WTC11 (cell line): Measurements from ENCODE around the gene FDPS. TPM values are rescaled to one million over a fixed set of nuclear protein-coding genes. Genes with fewer than 3 reads are reported as not detected.

Experiments
- ATAC-seq: fragments of 200-7000 bp; cut with Tn5 transposase; 2 replicates; pipeline ENCODE4 v1.10.0; 2021; ENCODE audit warnings: mild to moderate bottlenecking, moderate library complexity
- CTCF ChIA-PET: fragments of 300-600 bp; sonication (Branson Sonifier 250); formaldehyde crosslinking; loops from one replicate; lab custom pipeline; 2021; ENCODE audit warnings: antibody characterized with exemption; lab: Charles Lee
- POLR2A ChIA-PET: fragments of 350-600 bp; sonication (Branson Sonifier 250); formaldehyde crosslinking; loops from one replicate; lab custom pipeline; 2021; ENCODE audit warnings: antibody characterized with exemption; lab: Charles Lee
- DNase-seq: peaks from one replicate; pipeline ENCODE4 v3.0.0; 2021; ENCODE audit warnings: low spot score
- H3K27ac Mint-ChIP-seq: 2 replicates; pipeline ENCODE4 v1.8.0; 2021; ENCODE audit warnings: mixed read lengths
- H3K27me3 Mint-ChIP-seq: 2 replicates; pipeline ENCODE4 v1.8.0; 2021; ENCODE audit warnings: low read depth, mild to moderate bottlenecking, moderate library complexity, mixed read lengths
- H3K36me3 Mint-ChIP-seq: 2 replicates; pipeline ENCODE4 v1.8.0; 2021; ENCODE audit warnings: mixed read lengths
- H3K4me1 Mint-ChIP-seq: 2 replicates; pipeline ENCODE4 v1.8.0; 2022; ENCODE audit warnings: mixed read lengths
- H3K4me3 Mint-ChIP-seq: 2 replicates; pipeline ENCODE4 v1.8.0; 2021; ENCODE audit warnings: mild to moderate bottlenecking, moderate library complexity, mixed read lengths
- H3K9me3 Mint-ChIP-seq: 2 replicates; pipeline ENCODE4 v1.8.0; 2021; ENCODE audit warnings: mixed read lengths
- CBFB ChIP-seq: sonication (generic); formaldehyde crosslinking; IDR thresholded peaks from 2 replicates; pipeline ENCODE4 v1.8.1; 2022; ENCODE audit warnings: mild to moderate bottlenecking, low read depth, missing genetic modification reagents
- CREM ChIP-seq: sonication (generic); formaldehyde crosslinking; IDR thresholded peaks from 2 replicates; pipeline ENCODE4 v1.8.1; 2022; ENCODE audit warnings: mild to moderate bottlenecking, missing genetic modification reagents, moderate library complexity
- EMX1 ChIP-seq: fragments of 250-450 bp; sonication (Bioruptor Pico); IDR thresholded peaks from 2 replicates; pipeline ENCODE4 v1.8.0; 2021; ENCODE audit warnings: mild to moderate bottlenecking
- ESRRA ChIP-seq: sonication (generic); formaldehyde crosslinking; IDR thresholded peaks from 2 replicates; pipeline ENCODE4 v1.8.1; 2022; ENCODE audit warnings: mild to moderate bottlenecking, missing genetic modification reagents, borderline replicate concordance
- ETV6 ChIP-seq: sonication (generic); formaldehyde crosslinking; IDR thresholded peaks from 2 replicates; pipeline ENCODE4 v1.8.1; 2022; ENCODE audit warnings: mild to moderate bottlenecking, missing genetic modification reagents
- FOXK1 ChIP-seq: sonication (generic); formaldehyde crosslinking; IDR thresholded peaks from 2 replicates; pipeline ENCODE4 v1.8.0; 2022; ENCODE audit warnings: mild to moderate bottlenecking, moderate library complexity, missing genetic modification reagents
- FOXP1 ChIP-seq: sonication (generic); formaldehyde crosslinking; IDR thresholded peaks from 2 replicates; pipeline ENCODE4 v1.8.0; 2022; ENCODE audit warnings: missing genetic modification reagents, mild to moderate bottlenecking, moderate library complexity, borderline replicate concordance
- FOXP4 ChIP-seq: sonication (generic); formaldehyde crosslinking; IDR thresholded peaks from 2 replicates; pipeline ENCODE4 v1.8.0; 2022; ENCODE audit warnings: mild to moderate bottlenecking, missing genetic modification reagents
- HMGXB4 ChIP-seq: sonication (generic); formaldehyde crosslinking; IDR thresholded peaks from 2 replicates; pipeline ENCODE4 v1.8.1; 2023; ENCODE audit warnings: mild to moderate bottlenecking, moderate library complexity, missing genetic modification reagents
- MAX ChIP-seq: sonication (generic); formaldehyde crosslinking; IDR thresholded peaks from 2 replicates; pipeline ENCODE4 v1.8.0; 2022; ENCODE audit warnings: mild to moderate bottlenecking, missing genetic modification reagents
- MYBL2 ChIP-seq: sonication (generic); formaldehyde crosslinking; IDR thresholded peaks from 2 replicates; pipeline ENCODE4 v1.8.1; 2023; ENCODE audit warnings: mild to moderate bottlenecking, moderate library complexity, missing genetic modification reagents
- NFATC4 ChIP-seq: fragments of 250-450 bp; sonication (Bioruptor Pico); IDR thresholded peaks from 2 replicates; pipeline ENCODE4 v1.9.0; 2021; ENCODE audit warnings: mild to moderate bottlenecking
- NFE2L1 ChIP-seq: sonication (generic); formaldehyde crosslinking; IDR thresholded peaks from 2 replicates; pipeline ENCODE4 v1.8.1; 2023; ENCODE audit warnings: missing genetic modification reagents
- NR3C1 ChIP-seq: sonication (generic); formaldehyde crosslinking; conservative IDR thresholded peaks from 2 replicates; pipeline ENCODE4 v1.8.1; 2023; ENCODE audit warnings: low read depth, mild to moderate bottlenecking, missing genetic modification reagents
- PRDM15 ChIP-seq: sonication (generic); formaldehyde crosslinking; IDR thresholded peaks from 2 replicates; pipeline ENCODE4 v1.8.0; 2022; ENCODE audit warnings: missing genetic modification reagents
- TEAD1 ChIP-seq: sonication (generic); formaldehyde crosslinking; IDR thresholded peaks from 2 replicates; pipeline ENCODE4 v1.8.0; 2022; ENCODE audit warnings: mild to moderate bottlenecking, missing genetic modification reagents
- TEAD4 ChIP-seq: sonication (generic); formaldehyde crosslinking; IDR thresholded peaks from 2 replicates; pipeline ENCODE4 v1.8.0; 2022; ENCODE audit warnings: mild to moderate bottlenecking, missing genetic modification reagents
- USF2 ChIP-seq: sonication (generic); formaldehyde crosslinking; IDR thresholded peaks from 2 replicates; pipeline ENCODE4 v1.8.1; 2023; ENCODE audit warnings: mild to moderate bottlenecking, missing genetic modification reagents, moderate library complexity
- ZMAT4 ChIP-seq: fragments of 250-450 bp; sonication (Bioruptor Pico); IDR thresholded peaks from 2 replicates; pipeline ENCODE4 v1.9.0; 2021; ENCODE audit warnings: mild to moderate bottlenecking
- ZNF121 ChIP-seq: sonication (generic); formaldehyde crosslinking; IDR thresholded peaks from 2 replicates; pipeline ENCODE4 v1.8.0; 2023; ENCODE audit warnings: missing genetic modification reagents
- ZNF232 ChIP-seq: sonication (generic); formaldehyde crosslinking; IDR thresholded peaks from 2 replicates; pipeline ENCODE4 v1.8.0; 2022; ENCODE audit warnings: mild to moderate bottlenecking, missing genetic modification reagents
- total RNA-seq: library from RNA; stranded (reverse); gene quantifications from 3 replicates; pipeline ENCODE4 v1.2.3, GENCODE V29; 2021

Gene FDPS
- total RNA-seq, 1 experiment from 2014 or later = 354 TPM

- peak; percentile 10 for ATAC-seq
- H3K4me1 Mint-ChIP-seq = peaks cover 27% of the 10 kb centered on the region
- H3K9me3 Mint-ChIP-seq = no peaks in the 10 kb centered on the region
- H3K27me3 Mint-ChIP-seq = peaks cover 18% of the 10 kb centered on the region
- peak overlapping the region; percentile 89 for H3K4me3 Mint-ChIP-seq
- TF ChIP-seq CBFB (CRISPR knock-in tag) = no peak
- peak; percentile 55; the same call in 1 of the 2 replicates for TF ChIP-seq CREM
- TF ChIP-seq EMX1 (CRISPR knock-in tag) = 0 out of 2 replicates have a peak, but pooled peaks have one; percentile 32
- peak; percentile 77; the same call in 1 of the 2 replicates for TF ChIP-seq HMGXB4 (CRISPR knock-in tag)
- DNase-seq = no peak
- H3K27ac Mint-ChIP-seq = peak overlapping the region; percentile 93
- ChIA-PET POLR2A (interaction anchor here (0.5 to 2.6 kb wide), 13 partner anchors 9 to 703 kb away, joined by 3 to 13 read pairs (median 4); partner anchors contain the start of genes RUSC1 and SCAMP3), CTCF (interaction anchor here (0.6 to 4.1 kb wide), 15 partner anchors 17 to 979 kb away, joined by 3 to 70 read pairs (median 4); partner anchors contain the start of genes ENTREP3, MTX1, RUSC1 and THBS3)
- H3K36me3 Mint-ChIP-seq = peaks cover 45% of the 10 kb centered on the region
Observed at GRCh38 chr1:155272466-155273342, 36.0 kb upstream of the FDPS start.

GRCh38 chr1:155273343-155274245 is 35.1 kb upstream of the FDPS start, which contains the start of gene CLK2:
Gene CLK2 (minus strand): TSS chr1:155273504. CDS start chr1:155270977, 2,527 bp downstream.
- peak; percentile 79 for ATAC-seq
- peak within 1 kb of the TSS; percentile 89 for H3K4me3 Mint-ChIP-seq
- CTCF ChIA-PET = interaction anchor here (0.5 to 4.1 kb wide), 17 partner anchors 18 to 978 kb away, joined by 3 to 70 read pairs (median 4); partner anchors contain the start of genes ENTREP3, KRTCAP2, MTX1 and RUSC1
- DNase-seq = peak; percentile 98
- H3K9me3 Mint-ChIP-seq = no peaks in the 10 kb centered on the region
- peaks cover 36% of the 10 kb centered on the region for H3K36me3 Mint-ChIP-seq
- peaks cover 30% of the 10 kb centered on the region for H3K4me1 Mint-ChIP-seq
- peaks cover 18% of the 10 kb centered on the region for H3K27me3 Mint-ChIP-seq
- POLR2A ChIA-PET = interaction anchor here (0.5 to 2.6 kb wide), 13 partner anchors 10 to 703 kb away, joined by 3 to 13 read pairs (median 4); partner anchors contain the start of genes RUSC1 and SCAMP3
- H3K27ac Mint-ChIP-seq = peak within 1 kb of the TSS; percentile 99
- TF ChIP-seq MYBL2 (CRISPR knock-in tag) = peak; percentile 50; the same call in 1 of the 2 replicates
- peak; percentile 12; the same call in 1 of the 2 replicates for TF ChIP-seq NFE2L1 (CRISPR knock-in tag)
- peak; percentile 53; the same call in 1 of the 2 replicates for TF ChIP-seq CREM
- no peak for TF ChIP-seq NFATC4
- TF ChIP-seq FOXK1 (CRISPR knock-in tag) = peak; percentile 97
- TF ChIP-seq MAX = peak; percentile 98
- TF ChIP-seq ZNF232 (CRISPR knock-in tag) = peak; percentile 80; the same call in 1 of the 2 replicates
- TF ChIP-seq NR3C1 (CRISPR knock-in tag) = 0 out of 2 replicates have a peak, but pooled peaks have one; percentile 42
- no peak for TF ChIP-seq ZMAT4 (CRISPR knock-in tag)
- peak; percentile 95 for TF ChIP-seq TEAD1 (CRISPR knock-in tag)
- peak; percentile 43; the same call in 1 of the 2 replicates for TF ChIP-seq TEAD4 (CRISPR knock-in tag)
- TF ChIP-seq FOXP1 (CRISPR knock-in tag) = peak; percentile 67; the same call in 1 of the 2 replicates
- peak; percentile 84; the same call in 1 of the 2 replicates for TF ChIP-seq FOXP4 (CRISPR knock-in tag)
- TF ChIP-seq PRDM15 (CRISPR knock-in tag) = no peak
- peak; percentile 60; the same call in 1 of the 2 replicates for TF ChIP-seq ETV6 (CRISPR knock-in tag)
- TF ChIP-seq USF2 = peak; percentile 95
- TF ChIP-seq ESRRA (CRISPR knock-in tag) = no peak; the same call in 1 of the 2 replicates
- no peak for TF ChIP-seq ZNF121 (CRISPR knock-in tag)
